GM23338 (cell line): ENCODE data around the gene CRYAA. TPM values are rescaled to one million over a fixed set of nuclear protein-coding genes. Genes with fewer than 3 reads are reported as not detected.
"Not testable (repeated sequence)": the region's sequence is repeated elsewhere in the genome, so short reads cannot be mapped to it uniquely, and the experiment has no call there.

ENCODE experiments used
- ATAC-seq: fragments of 200-7000 bp; cut with Tn5 transposase; 3 replicates; pipeline ENCODE4 v1.9.1; 2020
- DNase-seq: peaks from one replicate; pipeline ENCODE4 v3.0.0-alpha.2; 2015; ENCODE audit warnings: low spot score
- H2AFZ ChIP-seq: fragments of 200-600 bp; sonication (generic); 2 replicates; pipeline ENCODE4 v1.8.0; 2016; ENCODE audit warnings: antibody characterized with exemption, mild to moderate bottlenecking, moderate library complexity
- H3F3A ChIP-seq: fragments of 200-600 bp; sonication (generic); replicated peaks from 2 replicates; pipeline ENCODE4 v1.8.0; 2017; ENCODE audit warnings: antibody characterized with exemption, mixed run types, low read depth
- H3K27ac ChIP-seq: fragments of 200-600 bp; sonication (generic); 2 replicates; pipeline ENCODE4 v1.6.1; 2016; ENCODE audit warnings: low read depth
- H3K27me3 ChIP-seq: fragments of 200-600 bp; sonication (generic); 2 replicates; pipeline ENCODE4 v1.8.0; 2016; ENCODE audit warnings: mild to moderate bottlenecking, mixed run types, moderate library complexity; ENCODE audit not compliant: insufficient read depth
- H3K36me3 ChIP-seq: fragments of 200-600 bp; sonication (generic); 2 replicates; pipeline ENCODE4 v1.8.0; 2016; ENCODE audit warnings: mild to moderate bottlenecking; ENCODE audit not compliant: insufficient read depth
- H3K4me1 ChIP-seq: fragments of 200-600 bp; sonication (generic); 2 replicates; pipeline ENCODE4 v1.8.0; 2016; ENCODE audit warnings: mild to moderate bottlenecking, moderate library complexity; ENCODE audit not compliant: insufficient read depth
- H3K4me2 ChIP-seq: fragments of 200-600 bp; sonication (generic); 2 replicates; pipeline ENCODE4 v1.7.1; 2017; ENCODE audit warnings: mixed run types
- H3K4me3 ChIP-seq: fragments of 200-600 bp; sonication (generic); 2 replicates; pipeline ENCODE4 v1.6.1; 2016; ENCODE audit warnings: mixed run types
- H3K79me2 ChIP-seq: fragments of 200-600 bp; sonication (generic); replicated peaks from 2 replicates; pipeline ENCODE4 v1.8.0; 2017; ENCODE audit warnings: mild to moderate bottlenecking; ENCODE audit not compliant: insufficient read depth
- H3K9me2 ChIP-seq: fragments of 200-600 bp; sonication (generic); 2 replicates; pipeline ENCODE4 v1.8.0; 2017; ENCODE audit not compliant: insufficient read depth
- H4K20me1 ChIP-seq: fragments of 200-600 bp; sonication (generic); replicated peaks from 2 replicates; pipeline ENCODE4 v1.8.0; 2017; ENCODE audit warnings: mild to moderate bottlenecking; ENCODE audit not compliant: insufficient read depth
- H3K27ac Mint-ChIP-seq: 2 replicates; pipeline ENCODE4 v1.8.0; 2020; ENCODE audit warnings: inconsistent platforms, mild to moderate bottlenecking, moderate library complexity, mixed read lengths
- H3K27me3 Mint-ChIP-seq: 3 replicates; pipeline ENCODE4 v1.8.0; 2022; ENCODE audit warnings: low read depth, mild to moderate bottlenecking, moderate library complexity, mixed read lengths, inconsistent platforms; ENCODE audit not compliant: insufficient read depth, poor library complexity
- H3K36me3 Mint-ChIP-seq: 3 replicates; pipeline ENCODE4 v1.8.0; 2021; ENCODE audit warnings: low read depth, mild to moderate bottlenecking, inconsistent platforms, moderate library complexity, mixed read lengths
- H3K4me1 Mint-ChIP-seq: 3 replicates; pipeline ENCODE4 v1.8.0; 2020; ENCODE audit warnings: mild to moderate bottlenecking, inconsistent platforms, mixed read lengths
- H3K4me3 Mint-ChIP-seq: 3 replicates; pipeline ENCODE4 v1.8.0; 2021; ENCODE audit warnings: moderate library complexity, mild to moderate bottlenecking, inconsistent platforms, mixed read lengths
- H3K9me3 Mint-ChIP-seq: 3 replicates; pipeline ENCODE4 v1.8.0; 2020; ENCODE audit warnings: moderate library complexity, mild to moderate bottlenecking, inconsistent platforms, mixed read lengths
- polyA plus RNA-seq: library from polyadenylated mRNA; unstranded; fragments of >200 nt; fragmentation: Nextera tagmentation; extraction: Ambion mirVana; gene quantifications from 2 replicates; pipeline ENCODE4 v1.2.1, GENCODE V29; 2016
- total RNA-seq: library from RNA; depleted of rRNA; stranded (reverse); fragments of >200 nt; shearing (Covaris generic); gene quantifications from 2 replicates; pipeline ENCODE4 v1.2.3, GENCODE V29; 2014

CRYAA gene
- total and polyA plus RNA-seq, 2 experiments from 2014 or later = not detected

GRCh38 chr21:43176621-43177020 lies 7.8 kb downstream of the CRYAA start:
- H3K4me1 ChIP-seq, H3K4me3 Mint-ChIP-seq, DNase-seq, H3K36me3 ChIP-seq, H2AFZ ChIP-seq, H3K27me3 Mint-ChIP-seq, H3K9me2 ChIP-seq, H4K20me1 ChIP-seq, H3K36me3 Mint-ChIP-seq, H3K4me3 ChIP-seq, H3K27ac ChIP-seq, H3K4me1 Mint-ChIP-seq, H3K4me2 ChIP-seq, H3K9me3 Mint-ChIP-seq, H3K79me2 ChIP-seq, H3F3A ChIP-seq, H3K27ac Mint-ChIP-seq, H3K27me3 ChIP-seq: not testable (repeated sequence)
- ATAC-seq = peak; percentile 60

DNA sequence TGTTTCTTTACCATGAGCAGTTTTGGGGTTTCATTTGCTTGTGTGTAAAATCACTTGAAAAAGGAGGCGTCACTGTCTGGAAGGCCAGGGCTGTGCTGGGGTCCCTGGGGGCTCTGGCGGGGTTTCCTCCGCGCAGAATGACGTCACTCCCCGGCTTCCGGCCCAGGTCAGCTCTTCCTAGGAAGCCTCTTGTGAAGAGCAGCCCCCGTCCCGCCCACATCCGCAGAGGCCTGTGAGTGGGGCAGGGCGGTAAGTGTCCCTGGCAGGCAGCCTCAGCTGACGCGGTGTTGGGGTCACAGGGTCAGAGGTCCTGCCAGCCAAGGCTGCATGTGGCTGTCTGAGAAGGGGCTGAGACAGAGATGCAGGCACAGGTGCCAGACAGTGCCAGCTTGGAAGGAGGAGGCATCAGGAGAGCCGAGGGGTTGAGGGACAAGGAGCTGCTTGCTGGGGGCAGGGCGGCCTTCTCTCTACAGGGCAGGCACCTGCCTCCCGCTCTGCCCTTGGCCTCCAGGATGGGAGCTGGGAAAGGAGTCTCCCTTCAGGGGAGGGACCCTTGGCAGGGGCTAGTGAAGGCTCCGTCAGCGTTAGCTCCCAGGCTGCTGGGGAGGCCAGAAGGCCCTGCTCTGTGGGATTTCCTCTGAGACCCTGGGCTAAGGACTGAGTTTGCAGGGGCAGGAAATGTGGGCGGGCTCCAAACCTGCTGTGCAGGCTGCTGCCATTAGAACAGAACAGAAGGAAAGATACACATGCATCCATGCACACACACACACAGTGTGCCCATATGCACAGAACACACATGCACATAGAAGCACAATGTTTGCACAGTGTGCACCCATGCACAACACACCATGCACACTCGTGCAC lies 8.5 kb downstream of the CRYAA start:
- not testable (repeated sequence) for H3K4me3 ChIP-seq, H3K27ac Mint-ChIP-seq, H3K27me3 Mint-ChIP-seq, H3F3A ChIP-seq, H3K27ac ChIP-seq, H3K9me2 ChIP-seq, H3K4me2 ChIP-seq, H3K4me1 ChIP-seq, DNase-seq, H3K36me3 Mint-ChIP-seq, H4K20me1 ChIP-seq, H3K4me1 Mint-ChIP-seq, H3K4me3 Mint-ChIP-seq, H3K36me3 ChIP-seq, H3K27me3 ChIP-seq, H3K9me3 Mint-ChIP-seq, H2AFZ ChIP-seq, H3K79me2 ChIP-seq
- ATAC-seq = peak; percentile 17

DNA sequence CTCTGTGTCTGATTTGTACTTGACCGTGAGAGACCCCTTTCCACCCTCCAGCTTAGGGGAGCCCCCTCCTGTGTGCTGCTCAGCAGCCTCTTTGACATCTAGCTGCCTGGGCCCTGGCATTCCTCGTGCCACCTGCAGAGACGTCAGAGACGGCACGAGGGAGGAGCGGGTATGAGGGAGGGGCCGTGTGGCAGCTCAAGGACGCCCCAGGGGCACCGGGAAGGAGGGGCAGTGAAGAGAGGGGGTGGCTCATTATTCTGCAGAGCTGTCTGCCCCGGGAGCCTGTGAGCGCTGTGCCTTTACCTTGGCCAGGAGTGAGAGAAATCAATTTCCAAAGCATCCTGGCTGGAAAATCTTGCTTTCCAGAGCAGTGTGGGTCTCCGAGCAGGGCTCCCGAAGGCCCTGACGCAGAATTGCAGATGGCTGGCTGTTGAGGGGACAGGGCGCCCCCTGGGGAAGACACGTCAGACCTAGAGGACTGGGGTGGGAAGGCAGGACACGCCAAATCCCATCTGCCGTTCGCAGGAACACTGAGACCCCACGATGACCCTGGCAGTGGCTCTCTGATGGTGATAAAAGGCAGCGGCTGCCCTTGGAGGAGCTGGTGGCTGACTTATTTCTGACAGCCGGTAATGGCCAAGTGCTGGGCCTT lies 9.5 kb downstream of the CRYAA start:
- not testable (repeated sequence) for H3K27ac Mint-ChIP-seq, H3K36me3 ChIP-seq, H3K4me1 Mint-ChIP-seq, H3K9me3 Mint-ChIP-seq, H3K27me3 Mint-ChIP-seq, H3K4me2 ChIP-seq, H3K36me3 Mint-ChIP-seq, H3K79me2 ChIP-seq, H3K4me3 Mint-ChIP-seq, H3K9me2 ChIP-seq, H2AFZ ChIP-seq, DNase-seq, H4K20me1 ChIP-seq, H3K27me3 ChIP-seq, H3K27ac ChIP-seq, H3F3A ChIP-seq, H3K4me1 ChIP-seq, H3K4me3 ChIP-seq
- peak; percentile 57 for ATAC-seq

DNA sequence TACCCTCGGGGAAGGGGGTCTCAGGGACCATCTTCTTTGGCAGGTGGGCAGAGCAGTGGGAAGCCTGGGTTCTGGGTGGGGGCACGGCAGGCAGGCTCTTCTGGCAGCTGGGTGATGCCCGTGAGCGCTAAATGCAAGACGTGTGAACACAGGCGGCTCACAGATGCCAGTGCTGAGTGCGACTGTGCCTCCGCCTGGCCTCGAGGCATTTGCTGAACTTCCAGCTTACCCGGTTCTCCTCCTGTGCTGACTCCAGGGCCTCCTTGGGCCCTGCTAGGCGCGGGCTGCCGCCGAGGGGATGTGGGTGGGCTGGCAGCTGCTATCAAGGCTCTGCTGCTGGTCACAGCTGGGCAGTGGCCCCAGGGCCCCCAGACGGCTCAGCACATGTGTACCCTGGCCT lies 12.2 kb downstream of the CRYAA start:
- not testable (repeated sequence) for H2AFZ ChIP-seq, H3K36me3 ChIP-seq, H3K9me3 Mint-ChIP-seq, H3K4me2 ChIP-seq, H3K4me1 ChIP-seq, H4K20me1 ChIP-seq, H3K4me3 ChIP-seq, H3K79me2 ChIP-seq, H3K4me1 Mint-ChIP-seq, ATAC-seq, H3K27ac Mint-ChIP-seq, H3K27me3 Mint-ChIP-seq, H3K36me3 Mint-ChIP-seq, H3K9me2 ChIP-seq, H3K27ac ChIP-seq, H3F3A ChIP-seq, H3K4me3 Mint-ChIP-seq, DNase-seq, H3K27me3 ChIP-seq

GRCh38 chr21:43187268-43187667 lies 18.5 kb downstream of the CRYAA start:
- H3K36me3 ChIP-seq, H3K27ac ChIP-seq, H3K79me2 ChIP-seq, H3K4me1 Mint-ChIP-seq, DNase-seq, ATAC-seq, H3K4me1 ChIP-seq, H3K27me3 ChIP-seq, H3K9me2 ChIP-seq, H3F3A ChIP-seq, H3K4me3 Mint-ChIP-seq, H3K4me2 ChIP-seq, H4K20me1 ChIP-seq, H3K9me3 Mint-ChIP-seq, H3K36me3 Mint-ChIP-seq, H3K27me3 Mint-ChIP-seq, H2AFZ ChIP-seq, H3K4me3 ChIP-seq, H3K27ac Mint-ChIP-seq: not testable (repeated sequence)
